GM19351 (cell line): ENCODE measurements around the gene CHST13.
"Not testable (repeated sequence)": the region's sequence is repeated elsewhere in the genome, so short reads cannot be mapped to it uniquely, and the experiment has no call there.

Experiments
- ATAC-seq: cut with Tn5 transposase; IDR thresholded peaks from one replicate; pipeline ENCODE4 v1.9.1; 2021; ENCODE audit warnings: mild to moderate bottlenecking, moderate library complexity; ENCODE audit not compliant: unreplicated experiment

The CHST13 gene

GRCh38 chr3:126525091-126525852 lies 1.3 kb downstream of the CHST13 start:
- ATAC-seq: no peak

DNA sequence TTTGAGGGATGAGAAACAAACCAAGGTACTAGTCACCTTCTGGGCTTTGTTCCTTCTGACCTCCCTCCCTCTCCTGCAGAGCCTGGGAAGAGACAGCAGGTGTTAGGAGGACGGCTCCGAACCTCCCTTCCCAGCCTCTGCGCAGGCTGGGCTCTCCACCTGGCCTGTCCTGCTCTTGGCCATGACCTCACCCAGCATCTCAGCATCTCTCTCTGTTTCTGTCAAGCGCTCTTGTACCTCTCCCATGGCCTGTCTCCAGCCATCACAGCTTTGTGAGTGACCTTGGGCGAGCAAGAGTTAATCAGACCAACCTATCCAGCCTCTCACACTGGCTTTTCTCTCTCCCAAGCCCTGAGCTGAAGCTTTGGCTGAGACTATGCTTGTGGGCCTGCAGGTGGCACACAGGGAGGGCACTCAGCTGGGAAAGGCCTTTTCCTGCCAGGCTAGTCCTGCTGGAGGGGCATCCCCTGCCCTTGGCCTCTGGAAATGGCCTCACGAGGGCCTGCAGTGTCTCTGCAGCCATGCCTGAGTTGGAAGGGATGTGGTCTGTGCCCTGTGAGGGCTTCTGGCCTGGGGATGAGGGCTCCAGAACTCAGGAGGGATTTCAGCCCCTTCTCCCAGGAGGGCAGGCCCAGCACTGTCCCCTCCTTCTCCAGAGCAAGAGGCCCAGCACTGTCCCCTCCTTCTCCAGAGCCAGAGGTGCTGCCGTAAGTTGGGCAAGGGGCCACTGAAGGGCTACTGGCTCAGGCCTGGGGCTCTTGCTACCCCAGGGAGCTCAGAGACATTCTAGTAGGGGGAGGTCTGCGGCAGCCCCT lies 2.1 kb downstream of the CHST13 start:
- ATAC-seq: no peak

- ATAC-seq: no peak
Observed at GRCh38 chr3:126526668-126527005, 2.7 kb downstream of the CHST13 start.

DNA sequence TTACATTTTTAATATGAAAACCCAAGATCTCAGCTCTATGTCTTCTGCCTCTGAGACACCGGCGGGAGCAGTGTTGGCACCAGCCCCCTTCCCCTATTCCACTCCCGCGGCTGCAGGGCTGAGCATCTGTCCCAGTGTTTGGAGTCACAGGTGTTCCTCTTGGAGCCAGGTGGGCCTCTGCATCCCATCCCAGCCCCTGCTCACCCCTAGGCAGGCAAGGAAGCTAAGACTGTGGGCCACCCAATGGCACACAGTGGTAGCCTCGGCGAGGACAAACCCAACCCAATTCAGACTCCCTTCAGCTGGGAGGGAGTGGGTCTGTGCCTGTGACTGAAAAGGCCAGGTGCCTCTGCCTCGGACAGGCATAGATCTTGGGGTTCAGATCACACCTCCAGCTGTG lies 3.1 kb downstream of the CHST13 start:
- ATAC-seq: no peak

DNA sequence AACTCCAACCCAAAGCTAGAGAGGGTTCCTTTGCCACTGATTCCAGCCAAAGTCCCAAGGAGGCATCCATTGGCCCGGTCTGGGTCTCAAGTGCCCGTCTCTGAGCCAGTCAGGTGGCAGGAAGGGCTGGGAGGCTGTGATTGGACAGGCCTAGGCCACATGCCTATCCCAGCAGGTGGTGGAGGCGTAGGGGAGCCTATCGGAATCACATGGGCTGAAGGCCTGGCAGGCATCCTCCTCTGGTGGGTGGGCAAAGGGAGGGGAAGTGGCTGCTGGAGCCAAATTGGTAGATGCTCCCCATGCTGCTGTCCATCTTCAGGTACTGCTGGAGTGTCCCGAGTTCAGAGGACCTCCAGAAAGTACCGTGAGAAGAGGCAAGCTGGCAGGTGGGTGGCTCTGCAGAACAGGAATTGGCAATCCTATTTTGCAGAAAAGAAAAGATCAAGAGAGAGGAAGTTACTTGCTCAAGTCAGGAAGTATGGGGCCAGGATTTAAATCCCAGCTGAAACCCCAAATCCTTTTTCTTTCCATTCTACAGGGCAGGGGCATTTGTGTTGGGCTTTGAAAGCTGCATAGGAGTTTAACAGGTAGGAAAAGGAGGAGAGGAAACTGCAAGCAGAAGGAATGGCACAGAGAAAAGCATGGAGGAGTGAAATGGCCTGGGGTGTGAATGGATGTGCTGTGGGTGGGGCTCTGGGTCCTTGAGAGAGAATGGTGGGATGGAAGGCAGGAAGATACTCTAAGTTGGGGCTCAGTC lies 3.7 kb downstream of the CHST13 start:
- no peak for ATAC-seq

- ATAC-seq: no peak
Observed at GRCh38 chr3:126528419-126528799, 4.5 kb downstream of the CHST13 start.

DNA sequence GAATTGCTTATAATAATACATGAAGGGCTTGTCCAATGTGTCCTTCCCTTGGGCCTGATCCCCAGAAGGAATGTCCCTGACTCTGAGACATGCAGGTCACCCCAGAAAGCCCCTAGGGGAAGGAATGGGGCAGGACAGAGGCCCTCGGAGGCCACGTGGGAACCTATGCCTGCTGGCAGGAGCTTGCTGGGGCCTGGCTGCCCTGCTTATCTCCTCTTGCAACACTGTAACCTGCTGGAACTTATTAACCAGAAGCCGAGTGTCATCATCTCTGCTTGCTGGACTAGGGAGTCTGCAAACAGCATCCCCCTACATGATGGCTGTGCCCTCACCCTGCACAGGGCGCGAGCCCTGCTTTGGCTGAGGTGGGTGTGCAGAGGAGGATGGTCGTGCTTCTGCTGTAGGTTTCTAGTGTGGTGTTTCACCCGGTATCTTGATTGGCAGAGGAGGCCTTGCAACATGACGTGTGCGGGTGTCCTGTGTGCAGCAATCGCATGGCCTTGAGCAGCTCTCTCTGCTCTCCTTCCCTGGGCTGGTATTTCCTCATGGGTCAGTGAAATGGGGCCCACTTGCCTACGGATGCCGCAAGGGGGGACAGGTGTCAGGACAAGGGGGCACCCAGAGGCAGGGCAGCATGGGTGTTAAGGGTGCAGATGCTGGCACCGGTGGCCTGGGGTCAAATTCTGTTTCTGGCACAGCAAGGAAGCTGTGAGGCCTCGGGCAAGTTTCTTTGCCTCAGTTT lies 5.0 kb downstream of the CHST13 start:
- ATAC-seq: no peak

DNA sequence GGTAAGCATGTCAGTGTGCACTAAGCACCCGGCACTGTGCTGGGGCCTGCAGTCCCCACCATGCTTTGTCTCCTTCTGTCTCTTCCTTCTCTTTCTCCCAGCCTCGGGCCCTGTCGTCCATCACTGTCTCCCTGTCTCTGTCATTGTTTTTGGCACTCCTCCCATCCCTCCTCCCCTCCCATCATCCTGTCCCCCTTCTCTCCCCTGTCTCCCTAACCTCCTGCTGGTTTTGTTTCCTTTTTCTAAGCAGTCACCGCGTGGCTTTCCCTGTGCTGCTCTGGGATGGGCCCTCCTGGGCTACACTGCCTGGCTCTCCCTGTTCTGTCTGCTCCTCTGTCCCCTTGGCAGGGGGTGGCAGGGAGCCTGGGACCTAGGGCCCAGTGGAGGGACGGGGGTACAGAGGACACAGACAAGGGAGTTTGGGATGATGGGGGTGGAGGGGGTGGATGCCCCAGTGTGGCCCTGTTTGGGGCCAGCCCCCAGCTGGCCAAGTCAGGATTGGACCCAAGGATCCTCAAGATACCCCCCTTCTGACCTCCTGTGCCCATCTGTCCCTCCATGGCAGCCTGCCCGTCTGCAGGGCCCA lies 5.7 kb downstream of the CHST13 start:
- no peak for ATAC-seq

- ATAC-seq: no peak
Observed at GRCh38 chr3:126530171-126531050, 6.5 kb downstream of the CHST13 start.

DNA sequence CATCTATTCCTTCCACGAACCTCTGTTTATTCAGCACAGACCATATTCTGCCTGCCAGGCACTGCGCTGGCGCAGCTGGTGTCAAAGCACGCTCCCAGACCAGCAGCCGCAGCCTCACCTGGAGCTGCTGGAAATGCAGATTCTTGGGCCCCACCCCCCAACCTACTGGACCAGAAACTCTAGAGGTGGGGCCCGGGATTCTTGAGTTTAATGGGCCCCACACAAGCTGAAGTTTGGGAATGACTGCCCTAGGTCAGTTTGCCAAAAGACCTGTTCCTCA lies 7.0 kb downstream of the CHST13 start:
- no peak for ATAC-seq

GRCh38 chr3:126533506-126533905 lies 9.6 kb downstream of the CHST13 start:
- ATAC-seq: no peak

DNA sequence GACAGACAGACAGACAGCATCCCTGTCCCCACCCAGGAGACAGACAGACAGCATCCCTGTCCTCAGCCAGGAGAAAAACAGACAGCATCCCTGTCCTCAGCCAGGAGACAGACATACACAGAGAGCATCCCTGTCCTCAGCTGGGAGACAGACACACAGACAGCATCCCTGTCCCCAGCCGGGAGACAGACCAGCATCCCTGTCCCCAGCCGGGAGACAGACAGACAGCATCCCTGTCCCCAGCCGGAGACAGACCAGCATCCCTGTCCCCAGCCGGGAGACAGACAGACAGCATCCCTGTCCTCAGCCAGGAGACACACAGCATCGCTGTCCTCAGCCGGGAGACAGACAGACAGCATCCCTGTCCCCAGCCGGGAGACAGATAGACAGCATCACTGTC lies 10.8 kb downstream of the CHST13 start:
- not testable (repeated sequence) for ATAC-seq

- no peak for ATAC-seq
Observed at GRCh38 chr3:126535636-126536035, 11.7 kb downstream of the CHST13 start.

DNA sequence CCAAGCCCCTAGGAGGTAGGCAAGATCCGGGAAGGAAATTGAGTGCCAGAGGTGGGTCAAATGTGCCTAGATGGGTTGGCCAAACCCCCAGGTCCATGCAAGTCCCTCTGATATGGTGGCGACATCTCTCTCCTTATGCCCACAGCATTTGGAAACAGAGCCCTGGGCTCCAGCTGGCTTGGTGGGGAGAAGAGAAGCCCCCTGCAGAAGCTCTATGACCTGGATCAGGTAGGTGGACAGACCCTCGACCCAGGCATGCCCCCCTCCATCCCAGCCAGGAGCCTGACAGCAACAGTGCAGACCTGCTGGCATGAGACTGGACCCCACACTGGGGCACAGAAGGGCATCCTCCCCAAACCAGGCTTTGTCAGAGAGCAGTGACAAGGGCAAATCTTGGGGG lies 12.2 kb downstream of the CHST13 start:
- no peak for ATAC-seq

DNA sequence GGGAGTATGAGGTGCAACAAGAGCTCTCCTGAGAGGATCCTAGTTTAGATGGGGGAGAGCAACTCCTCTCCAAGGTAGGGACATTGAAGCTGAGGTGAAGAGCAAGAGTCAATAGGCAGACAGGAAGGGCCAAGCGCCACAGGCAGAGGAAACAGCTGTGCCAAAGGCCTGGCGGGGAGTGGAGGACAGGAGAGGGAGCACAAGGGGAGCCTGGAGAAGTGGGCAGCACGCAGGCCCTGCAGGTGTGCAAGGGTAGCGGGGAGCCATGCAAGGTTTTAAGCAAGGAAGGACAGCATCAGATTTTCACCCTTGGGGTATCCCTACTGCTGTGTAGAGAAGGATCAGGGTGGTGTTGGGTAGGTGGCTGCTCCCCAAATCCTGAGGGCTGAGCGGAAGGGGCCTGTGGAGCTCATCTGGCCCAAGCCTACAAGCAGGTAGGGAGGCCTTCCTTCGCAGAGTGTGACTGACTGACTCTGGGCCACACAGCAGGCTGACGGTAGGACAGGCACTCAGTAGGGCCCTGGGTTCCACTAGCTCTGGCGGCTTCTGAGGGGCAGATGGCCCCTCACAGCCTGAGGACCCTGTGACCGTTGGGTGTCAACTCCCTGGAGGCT lies 13.3 kb downstream of the CHST13 start:
- ATAC-seq: no peak

GRCh38 chr3:126537730-126538281 lies 13.9 kb downstream of the CHST13 start:
- ATAC-seq: no peak

GRCh38 chr3:126538316-126538715 lies 14.4 kb downstream of the CHST13 start:
- no peak for ATAC-seq

- ATAC-seq: no peak
Observed at GRCh38 chr3:126538966-126539365, 15.0 kb downstream of the CHST13 start.

GRCh38 chr3:126539558-126540250 lies 15.7 kb downstream of the CHST13 start:
- ATAC-seq: no peak
